ENCODE results near the gene TP53I11. TPM values are rescaled to one million over a fixed set of nuclear protein-coding genes. Genes with fewer than 3 reads are reported as not detected.

The TP53I11 gene
- polyA plus RNA-seq, 1 donor (not counting 4 experiments of a cell fraction or from before 2014, with no cell fraction given), result 21.4 TPM

DNA sequence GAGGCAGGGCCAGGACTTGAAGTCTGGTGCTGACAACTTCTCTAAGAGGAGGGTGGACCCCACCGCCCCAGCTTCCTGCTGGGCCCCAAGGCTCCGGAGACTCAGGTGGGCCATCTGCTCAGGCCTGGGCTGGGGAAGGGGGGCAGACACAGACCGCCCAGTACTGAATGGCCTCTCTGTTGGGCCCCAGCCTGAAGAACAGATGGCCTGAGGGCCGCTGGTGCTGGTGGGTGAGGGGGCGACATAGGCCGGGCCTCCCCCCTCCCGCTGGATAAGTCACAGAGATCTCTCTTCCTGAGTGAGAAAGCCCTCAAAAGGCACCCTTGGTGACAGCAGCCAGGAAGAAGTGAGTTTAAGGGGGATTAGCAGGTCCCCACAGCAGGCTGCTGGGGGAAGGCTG lies 12.5 kb upstream of the TP53I11 start:
- Histone ChIP-seq H3K9ac (ENCODE audit: control insufficient read depth, extremely low read depth, insufficient read depth, low read length) (no peak overlapping the region), H2AFZ (ENCODE audit: control insufficient read depth, low read length) (no peak overlapping the region), H4K20me1 (ENCODE audit: control insufficient read depth, extremely low read depth, insufficient read depth, low read length) (no peaks in the 10 kb centered on the region), H3K9me3 (ENCODE audit: control insufficient read depth, low read depth, low read length) (no peaks in the 10 kb centered on the region), H3K4me2 (ENCODE audit: control insufficient read depth, extremely low read depth, insufficient read depth, low read depth, low read length) (no peak overlapping the region), H3K27me3 (ENCODE audit: control insufficient read depth, extremely low read depth, insufficient read depth, low read length) (peaks cover 7% of the 10 kb centered on the region), H3K9me1 (ENCODE audit: control insufficient read depth, extremely low read depth, insufficient read depth, low read length) (no peaks in the 10 kb centered on the region), H3K36me3 (ENCODE audit: control insufficient read depth in 2 of 2, extremely low read depth in 1 of 2, insufficient read depth in 2 of 2, low read length in 2 of 2) (no peaks in the 10 kb centered on the region), H3K79me2 (ENCODE audit: control insufficient read depth, insufficient read depth, low read length) (no peaks in the 10 kb centered on the region), H3K4me1 (ENCODE audit: control insufficient read depth, extremely low read depth, insufficient read depth, low read length) (peaks cover 6% of the 10 kb centered on the region), H3K4me3 (ENCODE audit: control insufficient read depth in 2 of 3, extremely low read depth in 1 of 3, insufficient read depth in 2 of 3, low read depth in 1 of 3, low read length in 3 of 3) (no peak overlapping the region), H3K27ac (ENCODE audit: control insufficient read depth, insufficient read depth, low read length) (no peak overlapping the region)
- TF ChIP-seq, protein P1, sequence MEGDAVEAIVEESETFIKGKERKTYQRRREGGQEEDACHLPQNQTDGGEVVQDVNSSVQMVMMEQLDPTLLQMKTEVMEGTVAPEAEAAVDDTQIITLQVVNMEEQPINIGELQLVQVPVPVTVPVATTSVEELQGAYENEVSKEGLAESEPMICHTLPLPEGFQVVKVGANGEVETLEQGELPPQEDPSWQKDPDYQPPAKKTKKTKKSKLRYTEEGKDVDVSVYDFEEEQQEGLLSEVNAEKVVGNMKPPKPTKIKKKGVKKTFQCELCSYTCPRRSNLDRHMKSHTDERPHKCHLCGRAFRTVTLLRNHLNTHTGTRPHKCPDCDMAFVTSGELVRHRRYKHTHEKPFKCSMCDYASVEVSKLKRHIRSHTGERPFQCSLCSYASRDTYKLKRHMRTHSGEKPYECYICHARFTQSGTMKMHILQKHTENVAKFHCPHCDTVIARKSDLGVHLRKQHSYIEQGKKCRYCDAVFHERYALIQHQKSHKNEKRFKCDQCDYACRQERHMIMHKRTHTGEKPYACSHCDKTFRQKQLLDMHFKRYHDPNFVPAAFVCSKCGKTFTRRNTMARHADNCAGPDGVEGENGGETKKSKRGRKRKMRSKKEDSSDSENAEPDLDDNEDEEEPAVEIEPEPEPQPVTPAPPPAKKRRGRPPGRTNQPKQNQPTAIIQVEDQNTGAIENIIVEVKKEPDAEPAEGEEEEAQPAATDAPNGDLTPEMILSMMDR (optimal IDR thresholded peaks at IDR 0.05 in 1 of 3, IDR thresholded peaks at IDR 0.05 in 1 of 3, conservative IDR thresholded peaks at IDR 0.05 in 1 of 3; ENCODE audit: extremely low read depth in 1 of 3, insufficient read depth in 2 of 3, low read length in 3 of 3), result no peak
- no peak for TF ChIP-seq EZH2 (IDR thresholded peaks at IDR 0.05; ENCODE audit: low read length)
- dilution Hi-C loops (cut with MboI; ENCODE audit: extremely low pct_ligation_motif_present, low sequenced_read_pairs), result no loop called here
- DNase-seq (ENCODE audit: low read depth, low spot score) (no peak), FAIRE-seq (no peak)

DNA sequence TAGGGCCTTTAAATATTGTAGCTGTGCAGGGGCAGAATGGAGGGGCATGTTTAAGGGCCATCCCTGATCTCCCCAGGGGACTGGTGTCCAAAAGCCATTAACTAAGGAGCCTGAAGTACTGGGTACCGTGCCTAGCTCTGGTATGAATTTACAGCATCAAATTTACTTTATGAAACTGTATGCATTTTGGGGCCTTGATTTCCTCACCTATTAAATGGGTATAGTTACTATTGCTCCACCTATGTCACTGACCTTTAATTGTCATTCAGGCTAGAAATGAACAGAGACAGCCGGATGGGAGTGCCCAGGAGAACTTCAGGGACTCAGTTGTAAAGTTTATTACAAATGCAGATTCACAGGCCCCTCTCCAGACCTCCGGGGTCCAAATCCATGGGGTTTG lies 11.8 kb upstream of the TP53I11 start:
- H3K36me3 ChIP-seq (ENCODE audit: control insufficient read depth in 2 of 2, extremely low read depth in 1 of 2, insufficient read depth in 2 of 2, low read length in 2 of 2), result no peaks in the 10 kb centered on the region
- no peak for FAIRE-seq

More for the DNA sequence above, 11.8 kb upstream of the TP53I11 start:
- Histone ChIP-seq H3K79me2 (ENCODE audit: control insufficient read depth, insufficient read depth, low read length) (no peaks in the 10 kb centered on the region), H3K4me3 (ENCODE audit: control insufficient read depth in 2 of 3, extremely low read depth in 1 of 3, insufficient read depth in 2 of 3, low read depth in 1 of 3, low read length in 3 of 3) (no peak overlapping the region), H2AFZ (ENCODE audit: control insufficient read depth, low read length) (no peak overlapping the region), H3K4me2 (ENCODE audit: control insufficient read depth, extremely low read depth, insufficient read depth, low read depth, low read length) (no peak overlapping the region), H3K9me3 (ENCODE audit: control insufficient read depth, low read depth, low read length) (no peaks in the 10 kb centered on the region), H3K9me1 (ENCODE audit: control insufficient read depth, extremely low read depth, insufficient read depth, low read length) (no peaks in the 10 kb centered on the region), H3K27ac (ENCODE audit: control insufficient read depth, insufficient read depth, low read length) (no peak overlapping the region), H4K20me1 (ENCODE audit: control insufficient read depth, extremely low read depth, insufficient read depth, low read length) (no peaks in the 10 kb centered on the region), H3K9ac (ENCODE audit: control insufficient read depth, extremely low read depth, insufficient read depth, low read length) (no peak overlapping the region), H3K4me1 (ENCODE audit: control insufficient read depth, extremely low read depth, insufficient read depth, low read length) (no peaks in the 10 kb centered on the region), H3K27me3 (ENCODE audit: control insufficient read depth, extremely low read depth, insufficient read depth, low read length) (peaks cover 7% of the 10 kb centered on the region)
- TF ChIP-seq, protein P1 (optimal IDR thresholded peaks at IDR 0.05 in 1 of 3, IDR thresholded peaks at IDR 0.05 in 1 of 3, conservative IDR thresholded peaks at IDR 0.05 in 1 of 3; ENCODE audit: extremely low read depth in 1 of 3, insufficient read depth in 2 of 3, low read length in 3 of 3), result no peak
- no peak for TF ChIP-seq EZH2 (IDR thresholded peaks at IDR 0.05; ENCODE audit: low read length)
- no peak for DNase-seq (ENCODE audit: low read depth, low spot score)
- dilution Hi-C loops (cut with MboI; ENCODE audit: extremely low pct_ligation_motif_present, low sequenced_read_pairs), result no loop called here

Measured in keratinocyte (primary cell).